ENCODE data around the gene LRP1.

- TF ChIP-seq CTCF (IDR thresholded peaks at IDR 0.05; ENCODE audit: insufficient read depth, low read length), result no peak
- TF ChIP-seq POLR2AphosphoS5 (IDR thresholded peaks at IDR 0.05; ENCODE audit: low read depth), result no peak
- no peak for TF ChIP-seq SPI1 (IDR thresholded peaks at IDR 0.05; ENCODE audit: borderline replicate concordance, low read depth)
- TF ChIP-seq REST (IDR thresholded peaks at IDR 0.05; ENCODE audit: insufficient replicate concordance, low read depth), result no peak
- TF ChIP-seq GABPA (IDR thresholded peaks at IDR 0.05; ENCODE audit: low read depth), result no peak
Observed at GRCh38 chr12:57223191-57224165, 95.2 kb downstream of the LRP1 start.
